WTC11 (cell line): ENCODE results near the gene WNT2.

ENCODE experiments used
- CREM ChIP-seq: sonication (generic); formaldehyde crosslinking; IDR thresholded peaks from 2 replicates; pipeline ENCODE4 v1.8.1; 2022; ENCODE audit warnings: mild to moderate bottlenecking, missing genetic modification reagents, moderate library complexity
- JUN ChIP-seq: sonication (generic); formaldehyde crosslinking; IDR thresholded peaks from 2 replicates; pipeline ENCODE4 v1.8.0; 2023; ENCODE audit warnings: mild to moderate bottlenecking, missing genetic modification reagents
- NR2C2 ChIP-seq: sonication (generic); formaldehyde crosslinking; IDR thresholded peaks from 2 replicates; pipeline ENCODE4 v1.8.0; 2022; ENCODE audit warnings: mild to moderate bottlenecking, missing genetic modification reagents
- OVOL2 ChIP-seq: fragments of 250-450 bp; sonication (Bioruptor Pico); IDR thresholded peaks from 2 replicates; pipeline ENCODE4 v1.9.0; 2021; ENCODE audit warnings: mild to moderate bottlenecking, borderline replicate concordance
- ZBTB21 ChIP-seq: sonication (generic); formaldehyde crosslinking; IDR thresholded peaks from 2 replicates; pipeline ENCODE4 v1.8.1; 2023; ENCODE audit warnings: mild to moderate bottlenecking, missing genetic modification reagents, borderline replicate concordance
- TF ChIP-seq, protein P1 (sequence below): fragments of 200-600 bp; IDR thresholded peaks from 2 replicates; pipeline ENCODE4 v1.8.0; 2022; ENCODE audit warnings: antibody characterized with exemption
- TF ChIP-seq, protein P2 (sequence below): sonication (generic); formaldehyde crosslinking; IDR thresholded peaks from 2 replicates; pipeline ENCODE4 v1.8.0; 2022; ENCODE audit warnings: missing genetic modification reagents

DNA sequence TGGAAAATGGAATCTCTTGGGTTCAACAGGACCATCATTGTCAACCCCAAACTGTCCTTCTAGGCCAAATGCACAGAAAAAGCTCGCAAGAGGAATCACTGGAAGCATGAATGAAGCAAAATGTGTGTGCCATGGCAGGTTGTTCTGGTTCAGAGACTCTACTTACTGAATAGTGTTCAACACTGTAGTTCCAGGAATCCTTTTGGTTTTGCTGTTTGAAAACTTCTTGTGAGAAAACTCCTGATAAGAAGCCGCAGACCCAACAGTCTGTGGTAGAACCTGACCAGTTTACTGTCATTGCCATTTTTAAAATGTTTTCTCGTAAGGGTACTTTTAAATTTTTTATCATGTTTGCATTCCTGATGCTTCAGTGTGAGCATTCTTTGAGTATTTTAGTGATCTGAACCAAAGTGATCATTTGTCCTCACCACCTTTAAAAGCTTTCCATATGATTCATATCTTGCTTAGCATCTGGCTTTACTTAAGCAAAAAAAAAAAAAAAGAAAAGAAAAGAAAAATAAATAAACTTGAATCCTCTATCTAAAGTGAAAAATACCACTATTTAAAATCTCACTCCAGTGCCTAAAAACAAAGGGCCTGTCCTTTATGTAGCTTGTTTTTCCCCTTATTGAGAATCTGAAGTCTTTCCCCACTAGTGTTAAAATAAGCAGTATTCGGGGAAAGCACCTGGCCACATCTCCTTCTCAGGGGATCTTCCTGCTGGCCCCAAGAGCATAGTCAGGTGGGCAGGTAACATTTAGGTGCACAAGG lies 92.4 kb downstream of the WNT2 start:
- TF ChIP-seq, protein P1, sequence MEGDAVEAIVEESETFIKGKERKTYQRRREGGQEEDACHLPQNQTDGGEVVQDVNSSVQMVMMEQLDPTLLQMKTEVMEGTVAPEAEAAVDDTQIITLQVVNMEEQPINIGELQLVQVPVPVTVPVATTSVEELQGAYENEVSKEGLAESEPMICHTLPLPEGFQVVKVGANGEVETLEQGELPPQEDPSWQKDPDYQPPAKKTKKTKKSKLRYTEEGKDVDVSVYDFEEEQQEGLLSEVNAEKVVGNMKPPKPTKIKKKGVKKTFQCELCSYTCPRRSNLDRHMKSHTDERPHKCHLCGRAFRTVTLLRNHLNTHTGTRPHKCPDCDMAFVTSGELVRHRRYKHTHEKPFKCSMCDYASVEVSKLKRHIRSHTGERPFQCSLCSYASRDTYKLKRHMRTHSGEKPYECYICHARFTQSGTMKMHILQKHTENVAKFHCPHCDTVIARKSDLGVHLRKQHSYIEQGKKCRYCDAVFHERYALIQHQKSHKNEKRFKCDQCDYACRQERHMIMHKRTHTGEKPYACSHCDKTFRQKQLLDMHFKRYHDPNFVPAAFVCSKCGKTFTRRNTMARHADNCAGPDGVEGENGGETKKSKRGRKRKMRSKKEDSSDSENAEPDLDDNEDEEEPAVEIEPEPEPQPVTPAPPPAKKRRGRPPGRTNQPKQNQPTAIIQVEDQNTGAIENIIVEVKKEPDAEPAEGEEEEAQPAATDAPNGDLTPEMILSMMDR = no peak
- TF ChIP-seq NR2C2 (CRISPR knock-in tag) (no peak), CREM (CRISPR knock-in tag) (no peak), JUN (CRISPR knock-in tag) (no peak), OVOL2 (CRISPR knock-in tag) (no peak), ZBTB21 (CRISPR knock-in tag) (no peak)
- TF ChIP-seq, protein P2, sequence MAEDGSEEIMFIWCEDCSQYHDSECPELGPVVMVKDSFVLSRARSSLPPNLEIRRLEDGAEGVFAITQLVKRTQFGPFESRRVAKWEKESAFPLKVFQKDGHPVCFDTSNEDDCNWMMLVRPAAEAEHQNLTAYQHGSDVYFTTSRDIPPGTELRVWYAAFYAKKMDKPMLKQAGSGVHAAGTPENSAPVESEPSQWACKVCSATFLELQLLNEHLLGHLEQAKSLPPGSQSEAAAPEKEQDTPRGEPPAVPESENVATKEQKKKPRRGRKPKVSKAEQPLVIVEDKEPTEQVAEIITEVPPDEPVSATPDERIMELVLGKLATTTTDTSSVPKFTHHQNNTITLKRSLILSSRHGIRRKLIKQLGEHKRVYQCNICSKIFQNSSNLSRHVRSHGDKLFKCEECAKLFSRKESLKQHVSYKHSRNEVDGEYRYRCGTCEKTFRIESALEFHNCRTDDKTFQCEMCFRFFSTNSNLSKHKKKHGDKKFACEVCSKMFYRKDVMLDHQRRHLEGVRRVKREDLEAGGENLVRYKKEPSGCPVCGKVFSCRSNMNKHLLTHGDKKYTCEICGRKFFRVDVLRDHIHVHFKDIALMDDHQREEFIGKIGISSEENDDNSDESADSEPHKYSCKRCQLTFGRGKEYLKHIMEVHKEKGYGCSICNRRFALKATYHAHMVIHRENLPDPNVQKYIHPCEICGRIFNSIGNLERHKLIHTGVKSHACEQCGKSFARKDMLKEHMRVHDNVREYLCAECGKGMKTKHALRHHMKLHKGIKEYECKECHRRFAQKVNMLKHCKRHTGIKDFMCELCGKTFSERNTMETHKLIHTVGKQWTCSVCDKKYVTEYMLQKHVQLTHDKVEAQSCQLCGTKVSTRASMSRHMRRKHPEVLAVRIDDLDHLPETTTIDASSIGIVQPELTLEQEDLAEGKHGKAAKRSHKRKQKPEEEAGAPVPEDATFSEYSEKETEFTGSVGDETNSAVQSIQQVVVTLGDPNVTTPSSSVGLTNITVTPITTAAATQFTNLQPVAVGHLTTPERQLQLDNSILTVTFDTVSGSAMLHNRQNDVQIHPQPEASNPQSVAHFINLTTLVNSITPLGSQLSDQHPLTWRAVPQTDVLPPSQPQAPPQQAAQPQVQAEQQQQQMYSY (CRISPR knock-in tag) = no peak
